ENCODE results near the gene AMOTL2.

AMOTL2 gene

DNA sequence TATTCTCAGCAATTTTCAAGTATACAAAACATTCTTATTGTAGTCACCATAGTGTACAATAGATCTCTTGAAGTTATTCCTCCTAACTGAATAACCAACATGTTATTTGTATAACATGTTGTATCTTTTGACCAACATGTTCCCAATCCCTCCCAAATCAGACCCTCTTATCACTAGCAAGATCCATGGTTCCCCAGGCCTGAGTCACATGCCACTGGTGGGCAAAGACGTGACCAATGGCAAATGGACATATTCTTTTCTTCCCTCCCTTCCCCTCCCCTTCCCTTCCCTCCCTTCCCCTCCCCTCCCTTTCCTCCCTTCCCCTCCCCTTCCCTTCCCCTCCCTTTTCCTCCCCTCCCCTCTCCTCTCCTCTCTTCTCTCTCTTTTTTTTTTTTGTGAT, 45.4 kb downstream of the AMOTL2 start:
- no peak overlapping the region for H3K4me3 ChIP-seq (replicated peaks; ENCODE audit: low read depth, low read length)
- DNase-seq (ENCODE audit: low read depth): no peak
- TF ChIP-seq, protein P1, sequence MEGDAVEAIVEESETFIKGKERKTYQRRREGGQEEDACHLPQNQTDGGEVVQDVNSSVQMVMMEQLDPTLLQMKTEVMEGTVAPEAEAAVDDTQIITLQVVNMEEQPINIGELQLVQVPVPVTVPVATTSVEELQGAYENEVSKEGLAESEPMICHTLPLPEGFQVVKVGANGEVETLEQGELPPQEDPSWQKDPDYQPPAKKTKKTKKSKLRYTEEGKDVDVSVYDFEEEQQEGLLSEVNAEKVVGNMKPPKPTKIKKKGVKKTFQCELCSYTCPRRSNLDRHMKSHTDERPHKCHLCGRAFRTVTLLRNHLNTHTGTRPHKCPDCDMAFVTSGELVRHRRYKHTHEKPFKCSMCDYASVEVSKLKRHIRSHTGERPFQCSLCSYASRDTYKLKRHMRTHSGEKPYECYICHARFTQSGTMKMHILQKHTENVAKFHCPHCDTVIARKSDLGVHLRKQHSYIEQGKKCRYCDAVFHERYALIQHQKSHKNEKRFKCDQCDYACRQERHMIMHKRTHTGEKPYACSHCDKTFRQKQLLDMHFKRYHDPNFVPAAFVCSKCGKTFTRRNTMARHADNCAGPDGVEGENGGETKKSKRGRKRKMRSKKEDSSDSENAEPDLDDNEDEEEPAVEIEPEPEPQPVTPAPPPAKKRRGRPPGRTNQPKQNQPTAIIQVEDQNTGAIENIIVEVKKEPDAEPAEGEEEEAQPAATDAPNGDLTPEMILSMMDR (IDR thresholded peaks at IDR 0.05; ENCODE audit: low read length, missing control alignments): no peak

GRCh38 chr3:134328147-134328591, 46.1 kb downstream of the AMOTL2 start:
- no peak overlapping the region for H3K4me3 ChIP-seq (replicated peaks; ENCODE audit: low read depth, low read length)
- peak; percentile 88 for DNase-seq (ENCODE audit: low read depth)
- TF ChIP-seq, protein P1 (IDR thresholded peaks at IDR 0.05; ENCODE audit: low read length, missing control alignments): no peak

DNA sequence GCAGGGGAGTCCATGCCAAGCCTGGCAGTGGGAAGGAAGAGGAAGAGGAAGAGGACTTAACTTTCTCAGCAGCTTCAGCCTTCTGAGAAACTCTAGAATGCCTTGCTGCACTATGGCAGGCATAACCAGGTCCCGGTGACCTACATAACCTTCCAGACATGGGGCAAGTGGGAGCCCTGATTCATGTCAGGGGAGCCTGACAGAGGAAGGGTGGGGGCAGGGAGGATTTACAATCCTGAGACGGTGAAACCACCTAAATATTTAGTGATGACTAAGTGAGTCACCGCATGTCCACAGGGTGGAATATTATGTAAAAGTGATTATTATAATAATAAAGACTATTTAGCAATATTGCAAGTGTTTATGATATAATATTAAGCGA, 46.7 kb downstream of the AMOTL2 start:
- DNase-seq (ENCODE audit: low read depth): peak; percentile 60
- H3K4me3 ChIP-seq (replicated peaks; ENCODE audit: low read depth, low read length): no peak overlapping the region
- TF ChIP-seq, protein P1 (IDR thresholded peaks at IDR 0.05; ENCODE audit: low read length, missing control alignments): no peak

- no peak overlapping the region for H3K4me3 ChIP-seq (replicated peaks; ENCODE audit: low read depth, low read length)
- TF ChIP-seq, protein P1 (IDR thresholded peaks at IDR 0.05; ENCODE audit: low read length, missing control alignments): no peak
- DNase-seq (ENCODE audit: low read depth): peak; percentile 99
These were observed 47.3 kb downstream of the AMOTL2 start for GRCh38 chr3:134326760-134327593.

GRCh38 chr3:134326126-134326525, 48.1 kb downstream of the AMOTL2 start:
- DNase-seq (ENCODE audit: low read depth): no peak
- TF ChIP-seq, protein P1 (IDR thresholded peaks at IDR 0.05; ENCODE audit: low read length, missing control alignments): no peak
- no peak overlapping the region for H3K4me3 ChIP-seq (replicated peaks; ENCODE audit: low read depth, low read length)

GRCh38 chr3:134325706-134326105, 48.5 kb downstream of the AMOTL2 start:
- no peak overlapping the region for H3K4me3 ChIP-seq (replicated peaks; ENCODE audit: low read depth, low read length)
- no peak for DNase-seq (ENCODE audit: low read depth)
- TF ChIP-seq, protein P1 (IDR thresholded peaks at IDR 0.05; ENCODE audit: low read length, missing control alignments): no peak

All from fibroblast of pulmonary artery (primary cell).